GM21528 (cell line): ENCODE data around the gene KLF3.

Experiments
- ATAC-seq: cut with Tn5 transposase; IDR thresholded peaks from one replicate; pipeline ENCODE4 v1.9.1; 2021; ENCODE audit warnings: mild to moderate bottlenecking, moderate library complexity; ENCODE audit not compliant: unreplicated experiment, low FRiP score

KLF3 gene

GRCh38 chr4:38692421-38692820 lies 28.4 kb downstream of the KLF3 start:
- ATAC-seq = no peak

- no peak for ATAC-seq
Observed at GRCh38 chr4:38693569-38693968, 29.6 kb downstream of the KLF3 start.

- no peak for ATAC-seq
Observed at GRCh38 chr4:38694330-38694729, 30.3 kb downstream of the KLF3 start.

- no peak for ATAC-seq
Observed at GRCh38 chr4:38695809-38696208, 31.8 kb downstream of the KLF3 start.

- ATAC-seq = no peak
Observed at GRCh38 chr4:38696697-38697096, 32.7 kb downstream of the KLF3 start.

- ATAC-seq = no peak
Observed at GRCh38 chr4:38698176-38698575, 34.2 kb downstream of the KLF3 start.

GRCh38 chr4:38699112-38699511 lies 35.1 kb downstream of the KLF3 start:
- ATAC-seq = no peak

- no peak for ATAC-seq
Observed at GRCh38 chr4:38703635-38704034, 39.6 kb downstream of the KLF3 start.

- no peak for ATAC-seq
Observed at GRCh38 chr4:38704622-38705154, 40.7 kb downstream of the KLF3 start.

- no peak for ATAC-seq
Observed at GRCh38 chr4:38706301-38706700, 42.3 kb downstream of the KLF3 start.

- no peak for ATAC-seq
Observed at GRCh38 chr4:38710053-38710452, 46.1 kb downstream of the KLF3 start.

- no peak for ATAC-seq
Observed at GRCh38 chr4:38711066-38711465, 47.1 kb downstream of the KLF3 start.

- no peak for ATAC-seq
Observed at GRCh38 chr4:38715050-38715449, 51.1 kb downstream of the KLF3 start.

- no peak for ATAC-seq
Observed at GRCh38 chr4:38716256-38716655, 52.3 kb downstream of the KLF3 start.

GRCh38 chr4:38717604-38718003 lies 53.6 kb downstream of the KLF3 start:
- ATAC-seq = no peak

- no peak for ATAC-seq
Observed at GRCh38 chr4:38723114-38723513, 59.1 kb downstream of the KLF3 start.

GRCh38 chr4:38723726-38724474 lies 59.9 kb downstream of the KLF3 start:
- no peak for ATAC-seq

- ATAC-seq = no peak
Observed at GRCh38 chr4:38724475-38724808, 60.4 kb downstream of the KLF3 start.

- no peak for ATAC-seq
Observed at GRCh38 chr4:38728631-38729141, 64.7 kb downstream of the KLF3 start.

- ATAC-seq = no peak
Observed at GRCh38 chr4:38730493-38730829, 66.5 kb downstream of the KLF3 start.

- ATAC-seq = peak; percentile 76
Observed at GRCh38 chr4:38730830-38731646, 67.0 kb downstream of the KLF3 start.

GRCh38 chr4:38733663-38734062 lies 69.7 kb downstream of the KLF3 start:
- ATAC-seq = no peak
